Pons (tissue), 1 donor: ENCODE data around the gene OR5T1.

Source experiments
- DNase-seq: peaks from one replicate; pipeline ENCODE4 v3.0.0-alpha.2; 2016; ENCODE audit warnings: low spot score

OR5T1 gene

GRCh38 chr11:56273854-56274253, at the start of gene OR5T1:
OR5T1 (plus strand) TSS chr11:56274154; CDS start chr11:56275639, 1,485 bp downstream.
- DNase-seq, result no peak

- no peak for DNase-seq
Observed at GRCh38 chr11:56234155-56234554, 39.8 kb upstream of the OR5T1 start, which contains the start of gene OR5T2. OR5T2 (minus strand) TSS chr11:56234255; CDS start chr11:56233062, 1,193 bp downstream.

- no peak for DNase-seq
Observed at GRCh38 chr11:56251954-56252353, 22.0 kb upstream of the OR5T1 start, which contains the start of gene OR5T3. OR5T3 (plus strand) TSS chr11:56252254; CDS start chr11:56252254, 0 bp downstream.

- DNase-seq, result no peak
Observed at GRCh38 chr11:56271092-56271491, 2.9 kb upstream of the OR5T1 start.

- DNase-seq, result no peak
Observed at GRCh38 chr11:56292154-56292553, 18.2 kb downstream of the OR5T1 start, which contains the start of gene OR8H1. OR8H1 (minus strand) TSS chr11:56292254; CDS start chr11:56291062, 1,192 bp downstream.

GRCh38 chr11:56296898-56297297, 22.9 kb downstream of the OR5T1 start:
- no peak for DNase-seq

- no peak for DNase-seq
Observed at GRCh38 chr11:56307836-56308235, 33.9 kb downstream of the OR5T1 start.

- no peak for DNase-seq
Observed at GRCh38 chr11:56314844-56315243, 40.9 kb downstream of the OR5T1 start, which contains the start of gene OR8K3. OR8K3 (plus strand) TSS chr11:56315144; CDS start chr11:56318307, 3,163 bp downstream.
